GM19351 (cell line): ENCODE measurements around the gene OR4C3.
A peak's percentile ranks its signal among the peaks of the same experiment; 100 is the strongest.
"Not testable (repeated sequence)": the region's sequence is repeated elsewhere in the genome, so short reads cannot be mapped to it uniquely, and the experiment has no call there.

Source experiments
- ATAC-seq: cut with Tn5 transposase; IDR thresholded peaks from one replicate; pipeline ENCODE4 v1.9.1; 2021; ENCODE audit warnings: mild to moderate bottlenecking, moderate library complexity; ENCODE audit not compliant: unreplicated experiment

OR4C3 gene

DNA sequence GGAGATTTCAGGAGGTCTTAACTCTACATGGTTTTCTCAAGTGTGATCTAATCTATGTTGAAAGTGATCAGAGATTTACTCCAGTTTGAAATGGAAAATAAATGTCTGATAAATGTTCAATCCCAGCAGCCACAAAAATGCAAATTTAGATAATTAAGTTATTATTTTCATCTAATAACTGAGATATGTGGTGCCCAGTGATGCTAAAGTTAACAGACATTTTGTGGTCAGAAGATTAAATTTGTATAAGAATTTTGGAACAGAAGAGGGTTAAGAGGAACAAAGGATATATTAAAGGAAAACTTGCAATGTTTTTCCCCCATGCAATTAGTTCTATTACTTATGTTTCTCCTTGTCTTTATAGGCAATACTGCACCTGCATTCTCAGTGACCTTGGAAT lies at the start of gene OR4C3:
OR4C3 (plus strand) TSS at position 301 of the 400 bp plus-strand sequence. CDS start 102 bp downstream, outside the sequence.
- not testable (repeated sequence) for ATAC-seq

DNA sequence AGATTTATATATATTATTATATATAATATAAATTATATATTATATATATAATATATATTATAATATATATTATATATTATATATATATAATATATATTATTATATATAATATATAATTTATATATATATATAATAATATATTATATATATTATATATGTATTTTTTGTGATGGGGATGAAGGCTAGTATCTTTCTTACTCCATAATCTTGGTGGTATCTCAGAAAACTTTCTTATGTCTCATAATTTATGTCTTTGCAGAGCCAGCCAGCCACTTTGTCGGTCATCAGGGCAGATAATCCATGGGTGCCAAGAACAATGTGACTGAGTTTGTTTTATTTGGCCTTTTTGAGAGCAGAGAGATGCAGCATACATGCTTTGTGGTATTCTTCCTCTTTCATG lies 18.8 kb upstream of the OR4C3 start, which contains the start of gene OR4S1:
OR4S1 (plus strand) TSS at position 301 of the 400 bp plus-strand sequence; CDS start at position 301, 0 bp downstream.
- no peak for ATAC-seq

DNA sequence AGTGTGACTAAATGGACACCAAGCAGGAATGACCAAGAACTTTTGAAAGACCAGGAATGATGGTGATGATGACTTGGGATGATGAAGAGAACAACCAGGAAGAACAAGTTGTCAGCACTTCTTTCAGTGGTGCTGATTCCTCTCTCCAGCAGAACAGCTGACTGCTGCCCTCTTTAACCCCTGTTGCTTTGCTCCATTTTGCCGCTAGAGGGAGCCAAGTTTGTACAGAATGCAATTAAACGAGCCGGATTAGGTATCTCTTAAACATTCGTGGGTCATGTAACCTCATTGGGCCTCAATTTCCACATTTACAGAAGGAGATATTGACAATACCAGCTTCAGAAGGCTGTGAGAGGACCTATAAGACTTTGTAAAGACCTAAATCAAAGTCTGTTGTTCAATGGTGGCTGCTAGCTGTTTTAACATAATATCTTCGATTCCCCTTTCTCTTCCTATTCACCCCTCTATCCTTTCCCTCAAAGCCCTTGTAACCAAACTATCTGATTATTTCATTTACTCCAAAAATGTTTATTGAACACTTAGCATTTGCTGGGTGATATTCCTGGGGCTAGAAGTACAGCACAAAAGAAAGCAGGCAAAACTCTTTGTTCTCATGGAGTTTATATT lies 16.8 kb upstream of the OR4C3 start:
- peak; percentile 93 for ATAC-seq

DNA sequence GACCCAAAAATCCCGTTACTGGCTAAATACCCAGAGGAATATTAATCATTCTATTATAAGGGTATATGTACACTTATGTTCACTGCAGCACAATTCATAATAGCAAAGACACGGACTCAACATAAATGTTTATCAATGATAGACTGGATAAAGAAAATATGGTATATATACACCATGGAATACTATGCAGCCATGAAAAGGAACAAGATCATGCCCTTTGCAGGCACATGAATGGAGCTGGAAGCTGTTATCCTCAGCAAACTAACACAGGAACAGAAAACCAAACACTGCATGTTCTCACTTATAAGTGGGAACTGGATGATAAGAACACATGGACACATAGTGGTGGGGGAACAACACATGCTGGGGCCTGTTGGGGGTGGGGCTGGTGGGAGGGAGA lies 11.1 kb upstream of the OR4C3 start:
- not testable (repeated sequence) for ATAC-seq

DNA sequence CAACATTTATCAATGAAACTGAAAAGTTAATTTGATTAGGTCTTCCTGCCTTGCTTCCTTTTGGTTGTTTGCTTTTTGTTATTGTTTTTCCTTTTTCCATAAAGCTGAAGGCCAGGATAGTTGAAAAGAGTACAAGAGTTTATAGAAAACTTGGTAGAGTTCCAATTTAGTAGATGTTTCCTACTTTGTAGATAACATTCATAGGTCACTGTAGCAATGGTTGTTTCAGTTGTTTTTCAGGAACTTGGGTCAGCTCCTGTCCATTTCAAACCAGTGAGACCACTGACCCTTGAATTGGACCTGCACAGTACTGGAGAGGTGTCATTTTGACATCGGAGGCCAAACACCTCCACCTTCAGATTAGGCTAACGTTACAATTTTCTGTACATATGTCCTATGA lies 4.9 kb upstream of the OR4C3 start:
- ATAC-seq = not testable (repeated sequence)

DNA sequence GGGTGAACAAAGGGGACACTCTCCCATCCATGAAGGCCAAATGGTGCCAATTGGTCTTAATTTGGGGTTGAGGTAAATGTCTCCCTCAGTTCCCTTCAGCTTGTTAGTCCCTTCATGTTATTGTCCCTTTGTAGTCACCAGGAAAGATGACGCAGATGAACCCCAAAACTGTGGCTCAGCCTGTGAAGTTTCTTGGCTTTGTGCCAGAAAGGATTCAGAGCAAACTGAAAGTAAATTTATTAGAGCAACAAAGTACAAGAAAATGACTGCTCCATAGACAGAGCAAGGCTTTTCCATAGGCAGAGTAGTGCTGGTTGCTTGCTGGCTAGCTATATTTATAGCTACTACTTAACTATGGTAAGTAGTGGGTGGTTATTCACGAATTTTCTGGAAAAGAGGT lies 16.7 kb downstream of the OR4C3 start:
- no peak for ATAC-seq

DNA sequence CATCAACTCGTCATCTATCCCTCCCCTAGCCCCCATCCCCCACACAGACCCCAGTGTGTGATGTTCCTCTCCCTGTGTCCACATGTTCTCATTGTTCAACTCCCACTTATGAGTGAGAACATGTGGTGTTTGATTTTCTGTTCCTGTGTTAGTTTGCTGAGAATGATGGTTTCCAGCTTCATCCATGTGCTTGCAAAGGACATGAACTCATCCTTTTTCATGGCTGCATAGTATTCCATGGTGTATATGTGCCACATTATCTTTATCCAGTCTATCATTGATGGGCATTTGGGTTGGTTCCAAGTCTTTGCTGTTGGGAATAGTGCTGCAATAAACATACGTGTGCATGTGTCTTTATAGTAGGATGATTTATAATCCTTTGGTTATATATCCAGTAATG lies 17.8 kb downstream of the OR4C3 start:
- not testable (repeated sequence) for ATAC-seq

DNA sequence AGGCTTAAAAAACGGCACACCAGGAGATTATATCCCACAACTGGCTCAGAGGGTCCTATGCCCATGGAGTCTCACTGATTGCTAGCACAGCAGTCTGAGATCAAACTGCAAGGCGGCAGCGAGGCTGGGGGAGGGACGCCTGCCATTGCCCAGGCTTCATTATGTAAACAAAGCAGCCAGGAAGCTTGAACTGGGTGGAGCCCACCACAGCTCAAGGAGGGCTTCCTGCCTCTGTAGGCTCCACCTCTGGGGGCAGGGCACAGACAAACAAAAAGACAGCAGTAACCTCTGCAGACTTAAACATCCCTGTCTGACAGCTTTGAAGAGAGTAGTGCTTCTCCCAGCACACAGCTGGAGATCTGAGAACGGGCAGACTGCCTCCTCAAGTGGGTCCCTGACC lies 21.6 kb downstream of the OR4C3 start:
- ATAC-seq = not testable (repeated sequence)

DNA sequence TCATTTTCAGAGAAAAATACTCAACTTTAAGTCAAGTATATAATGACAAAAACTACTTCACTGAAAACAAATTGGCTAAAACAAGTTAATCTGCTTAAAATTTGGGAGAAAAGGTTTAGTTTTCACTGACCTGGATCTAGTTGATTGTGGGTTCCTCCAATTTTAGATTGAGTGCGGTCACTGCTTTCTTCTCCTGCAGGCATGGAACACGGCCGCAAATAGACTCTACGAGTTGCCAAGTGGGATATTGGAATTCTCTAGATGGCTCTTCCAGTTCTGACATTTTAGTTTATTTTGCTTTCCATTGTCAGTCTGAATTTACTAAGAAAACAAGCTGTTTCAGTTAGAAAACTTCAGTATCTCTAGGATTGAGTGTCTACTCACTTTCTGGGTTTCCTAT lies 29.3 kb downstream of the OR4C3 start:
- no peak for ATAC-seq

DNA sequence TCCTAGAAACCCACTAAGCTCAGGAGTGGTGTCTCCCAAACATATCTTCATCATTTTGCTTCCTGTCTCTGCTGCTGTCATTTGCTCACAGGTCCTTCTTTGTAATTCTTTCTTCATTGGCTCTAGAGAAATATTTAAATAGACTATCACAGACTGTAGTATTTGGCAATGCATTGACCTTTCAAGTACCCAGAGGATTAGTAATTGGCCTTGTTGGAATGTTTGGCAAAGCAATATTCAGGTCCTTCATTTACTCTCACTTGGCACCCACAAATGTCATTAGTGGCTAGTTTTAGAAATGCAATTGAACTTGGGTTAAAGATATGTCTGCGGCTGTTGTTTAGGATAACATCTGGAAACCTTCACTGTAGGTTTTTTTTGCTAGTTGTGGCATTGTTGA lies 30.0 kb downstream of the OR4C3 start:
- ATAC-seq = no peak

DNA sequence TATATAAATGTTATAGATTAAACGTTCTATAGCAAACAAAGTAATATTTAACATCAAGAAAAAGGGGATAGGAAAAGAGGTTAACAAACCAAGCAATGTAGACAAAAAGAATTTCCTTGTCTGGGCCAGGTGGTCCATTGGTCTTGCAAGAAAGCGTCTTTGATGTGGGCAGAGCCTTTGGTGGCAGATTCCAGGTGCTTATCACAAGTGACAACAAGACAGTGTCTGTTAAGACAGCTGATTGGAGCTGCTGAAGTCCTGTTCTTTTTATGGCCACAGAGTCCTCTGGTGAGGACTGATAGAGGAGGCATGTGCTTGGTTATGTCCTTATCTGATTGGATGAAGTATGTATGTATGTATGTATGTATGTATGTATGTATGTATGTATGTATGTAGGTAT lies 36.6 kb downstream of the OR4C3 start:
- ATAC-seq = not testable (repeated sequence)

DNA sequence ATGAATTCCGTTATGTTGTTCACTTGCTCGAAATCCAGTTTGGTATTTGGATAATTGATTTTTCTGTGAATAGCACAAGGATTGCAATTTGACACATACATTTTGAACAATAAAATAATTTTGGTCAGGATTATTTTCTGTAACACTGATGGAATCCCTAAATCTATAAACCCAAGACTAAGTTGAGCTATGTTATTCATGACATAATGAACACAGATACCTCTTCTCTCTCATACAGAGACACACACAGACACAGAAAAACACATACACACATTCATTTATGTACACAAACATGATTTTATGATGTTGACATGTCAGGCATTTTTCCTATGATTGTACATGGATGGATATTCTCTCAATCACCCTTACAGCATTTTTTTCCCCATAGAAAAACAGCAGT lies 41.6 kb downstream of the OR4C3 start, which contains the start of gene OR4C5:
OR4C5 (minus strand) TSS at position 101 of the 400 bp plus-strand sequence; CDS start at position 101, 0 bp downstream.
- no peak for ATAC-seq
